ENCODE data around the gene KLHL26.

Gene KLHL26

DNA sequence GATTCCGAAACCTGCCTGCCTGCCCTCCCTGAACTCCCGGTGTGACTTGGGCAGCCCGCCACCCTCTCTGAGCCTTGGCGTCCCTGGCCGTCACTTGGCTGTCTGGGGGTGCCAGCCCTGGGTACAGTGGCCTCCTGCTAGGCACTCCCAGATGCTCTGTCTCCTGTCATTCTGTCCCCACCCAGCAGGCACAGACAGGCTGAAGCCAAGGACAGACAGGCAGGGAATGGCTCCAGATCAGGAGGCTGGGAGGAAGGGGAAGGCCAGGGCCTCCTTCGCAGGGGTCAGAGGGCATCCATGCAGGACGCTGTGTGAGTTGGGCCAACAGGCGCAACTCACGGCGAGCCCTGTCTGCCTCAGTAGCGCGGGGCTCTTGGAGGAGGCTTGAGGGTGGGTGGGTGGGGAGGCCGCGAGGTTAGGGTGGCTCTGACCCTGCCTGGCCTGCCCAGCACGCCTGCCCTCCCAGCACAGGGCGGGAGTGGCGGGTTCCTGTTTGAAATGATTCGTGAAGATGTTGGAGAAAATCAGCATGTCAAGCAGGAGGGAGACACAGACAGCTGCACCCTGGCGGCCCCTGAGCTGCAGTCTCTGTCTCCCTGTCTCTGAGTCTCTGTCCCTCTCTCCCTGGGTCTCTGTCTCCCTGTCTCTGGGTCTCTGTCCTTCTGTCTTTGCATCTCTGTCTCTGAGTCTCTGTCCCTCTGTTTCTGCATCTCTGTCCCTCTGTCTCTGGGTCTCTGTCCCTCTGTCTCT is 19.7 kb downstream of the KLHL26 start:
- DNase-seq = no peak
- in situ Hi-C loops (cut with HindIII; ENCODE audit: low pct_ligation_motif_present, low pct_unique_long_range_greater_than_20kb, low sequenced_read_pairs) = no loop called here

DNA sequence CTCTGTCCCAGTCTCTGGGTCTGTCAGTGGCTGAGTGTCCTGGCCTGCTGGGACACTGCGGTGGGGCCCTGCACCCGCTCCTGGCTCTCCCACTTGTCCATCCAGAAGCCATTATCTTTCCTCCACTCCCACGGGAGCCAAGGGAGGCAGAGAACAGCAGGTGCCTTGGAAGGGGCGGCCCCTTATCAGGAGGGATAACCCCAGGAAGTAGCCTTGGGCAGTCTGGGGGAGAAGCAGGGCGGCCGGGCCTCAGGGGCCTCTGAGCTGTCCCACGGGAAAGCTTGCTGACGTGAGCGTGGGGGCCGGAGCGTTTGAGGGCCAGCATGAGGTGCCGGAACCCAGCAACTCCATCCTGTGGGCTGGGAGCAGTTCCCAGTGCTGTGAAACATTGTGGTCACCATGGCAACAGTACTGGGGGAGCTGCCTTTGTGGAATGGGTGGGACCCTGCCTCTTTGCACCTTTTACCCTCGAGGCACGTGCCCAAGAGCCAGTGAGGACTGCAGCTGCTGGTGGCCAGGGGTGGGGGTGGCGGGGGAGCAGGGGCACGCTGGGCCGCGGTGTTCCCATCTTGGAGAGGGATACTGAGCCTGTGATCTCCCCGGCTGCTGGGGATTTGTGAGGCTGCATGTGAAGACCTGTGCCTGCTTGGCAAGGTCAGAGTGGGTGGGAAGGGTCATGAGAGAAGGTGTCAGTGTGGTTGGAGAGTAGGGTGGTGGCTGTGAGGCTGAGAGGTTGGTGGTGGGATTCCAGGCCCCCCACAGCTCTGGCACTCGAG is 20.9 kb downstream of the KLHL26 start:
- no peak for DNase-seq
- in situ Hi-C loops (cut with HindIII; ENCODE audit: low pct_ligation_motif_present, low pct_unique_long_range_greater_than_20kb, low sequenced_read_pairs) = no loop called here

DNA sequence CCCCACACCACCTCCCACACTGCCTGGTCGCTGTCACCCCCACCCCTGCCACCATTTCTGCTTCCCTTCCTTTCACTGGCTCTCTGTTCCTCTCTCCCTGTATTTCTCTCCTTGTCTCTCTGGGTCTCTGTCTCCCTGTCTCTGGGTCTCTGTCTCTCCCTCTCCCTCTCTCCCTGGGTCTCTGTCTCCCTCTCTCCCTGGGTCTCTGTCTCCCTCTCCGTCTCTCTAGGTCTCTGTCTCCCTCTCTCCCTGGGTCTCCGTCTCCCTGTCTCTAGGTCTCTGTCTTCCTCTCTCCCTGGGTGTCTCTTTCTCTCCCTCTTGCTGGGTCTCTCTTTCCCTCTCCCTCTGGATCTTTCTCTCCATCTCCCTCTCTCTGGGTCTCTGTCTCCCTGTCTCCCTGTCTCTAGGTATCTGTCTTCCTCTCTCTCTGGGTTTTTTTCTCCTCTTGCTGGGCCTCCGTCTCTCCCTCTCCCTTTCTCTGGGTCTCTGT is 21.6 kb downstream of the KLHL26 start:
- in situ Hi-C loops (cut with HindIII; ENCODE audit: low pct_ligation_motif_present, low pct_unique_long_range_greater_than_20kb, low sequenced_read_pairs) = no loop called here
- no peak for DNase-seq

DNA sequence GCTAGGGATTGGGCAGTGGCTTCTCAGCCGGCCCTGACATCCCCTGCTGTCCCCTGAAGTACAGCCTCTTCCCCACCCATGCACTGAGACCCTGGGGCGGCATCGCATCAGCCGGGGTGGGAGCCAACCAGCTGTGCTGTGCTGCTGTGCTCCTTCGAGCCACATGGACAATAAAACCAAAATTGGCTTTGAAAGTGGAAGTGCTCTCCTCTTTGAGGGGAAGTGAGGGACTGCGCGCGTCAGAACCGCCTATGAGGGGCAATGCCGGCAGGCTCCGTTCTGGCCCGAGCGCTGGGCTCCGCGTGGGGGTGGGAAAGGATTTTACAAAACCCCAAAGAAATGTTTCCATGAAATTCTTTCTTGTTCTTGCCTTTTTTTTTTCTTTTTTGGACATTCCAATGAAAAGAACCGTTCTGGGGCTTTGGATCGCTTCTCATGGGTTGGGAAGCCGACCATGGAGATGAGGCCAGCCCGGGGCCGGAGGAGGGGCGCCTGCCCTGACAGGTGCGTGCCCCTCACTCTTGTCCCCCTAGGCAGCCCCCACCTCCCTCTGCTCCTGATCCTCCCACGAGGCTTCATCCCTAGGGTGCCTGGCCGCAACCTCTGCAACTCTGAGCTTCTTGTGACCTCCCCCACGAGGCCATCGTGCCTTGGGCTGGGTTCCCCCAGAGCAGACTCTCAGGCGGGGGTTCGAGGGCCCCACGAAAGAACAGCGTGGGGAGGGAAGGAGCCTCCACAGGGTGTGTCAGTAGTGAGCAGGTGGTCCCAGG is 22.6 kb downstream of the KLHL26 start:
- in situ Hi-C loops (cut with HindIII; ENCODE audit: low pct_ligation_motif_present, low pct_unique_long_range_greater_than_20kb, low sequenced_read_pairs) = no loop called here
- no peak for DNase-seq

DNA sequence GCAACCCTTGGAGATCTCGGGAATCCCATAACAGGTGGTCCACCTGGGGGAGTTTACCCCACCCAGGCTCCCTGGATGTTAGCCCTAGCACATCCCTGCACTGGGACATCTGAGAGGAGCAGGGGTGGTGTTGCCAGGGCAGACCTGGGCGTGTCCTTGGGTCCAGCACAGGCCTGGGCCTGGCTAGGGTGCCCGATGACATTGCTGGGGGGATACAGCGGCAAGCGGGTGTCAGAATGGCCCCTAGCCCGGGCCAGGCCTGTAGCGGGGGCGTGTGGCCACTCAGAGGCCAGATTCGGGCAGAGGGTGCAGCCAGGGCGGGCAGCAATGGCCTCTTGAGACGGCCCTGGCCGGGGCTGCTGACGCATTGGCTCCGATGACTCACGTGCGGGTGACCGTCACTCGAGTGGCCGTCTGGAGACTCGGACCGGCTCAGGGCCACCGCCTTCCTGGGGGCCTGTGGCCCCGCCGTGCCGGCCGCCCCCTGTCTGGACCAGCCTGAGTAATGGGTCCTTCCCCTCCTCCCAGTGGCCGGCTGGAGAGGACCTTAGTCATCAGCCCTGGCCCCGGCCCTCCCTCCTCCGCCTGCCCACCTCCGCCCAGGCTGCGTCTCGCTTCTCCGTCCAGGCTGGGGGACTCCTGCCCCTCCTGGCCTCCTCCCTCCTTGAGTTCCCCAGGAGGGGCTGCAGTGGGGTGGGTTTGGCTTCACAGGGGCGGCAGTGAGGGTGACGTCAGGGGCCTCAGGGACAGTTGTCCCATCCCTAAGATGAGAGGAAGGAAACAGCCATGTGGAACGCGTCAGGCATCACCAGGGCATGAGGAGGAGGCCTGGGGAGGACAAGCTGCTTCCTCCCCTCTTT is 23.5 kb downstream of the KLHL26 start:
- in situ Hi-C loops (cut with HindIII; ENCODE audit: low pct_ligation_motif_present, low pct_unique_long_range_greater_than_20kb, low sequenced_read_pairs) = no loop called here
- DNase-seq = peak; percentile 44

DNA sequence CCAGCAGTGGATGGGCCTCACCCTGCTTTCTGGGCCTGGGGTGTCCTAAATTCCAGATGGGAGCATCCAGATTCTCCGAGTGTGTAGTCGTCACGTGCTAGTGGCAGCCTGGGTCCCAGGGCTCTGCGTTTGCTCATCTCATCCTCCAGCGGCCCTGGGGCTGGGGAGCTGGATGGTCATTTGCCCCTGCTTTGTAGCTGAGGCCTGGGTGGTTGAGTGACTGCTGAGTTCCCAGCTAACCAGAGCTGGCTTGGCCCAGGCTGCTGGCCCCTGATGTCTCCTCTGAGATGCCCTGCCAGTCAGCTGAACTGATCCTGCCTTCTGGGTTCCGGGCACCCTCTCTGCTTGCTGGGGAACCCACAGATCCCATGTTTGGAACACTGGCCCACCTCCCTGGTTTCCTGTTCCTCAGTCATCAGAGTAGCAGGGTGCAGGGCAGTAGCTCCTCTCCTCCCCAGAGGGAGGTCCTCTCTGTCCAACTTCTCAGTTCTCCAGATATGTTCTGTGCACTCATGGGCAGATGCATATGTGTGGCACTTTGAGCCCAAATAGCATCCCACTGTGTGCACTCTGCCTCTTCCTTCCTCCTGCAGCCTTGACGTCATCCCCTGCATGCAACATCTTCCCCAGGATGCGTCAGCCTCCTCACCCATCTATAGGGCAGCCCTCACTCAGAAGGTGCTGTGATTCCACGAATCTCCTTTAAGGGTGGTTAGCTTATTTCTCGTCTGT is 24.3 kb downstream of the KLHL26 start:
- DNase-seq = no peak
- in situ Hi-C loops (cut with HindIII; ENCODE audit: low pct_ligation_motif_present, low pct_unique_long_range_greater_than_20kb, low sequenced_read_pairs) = no loop called here

DNA sequence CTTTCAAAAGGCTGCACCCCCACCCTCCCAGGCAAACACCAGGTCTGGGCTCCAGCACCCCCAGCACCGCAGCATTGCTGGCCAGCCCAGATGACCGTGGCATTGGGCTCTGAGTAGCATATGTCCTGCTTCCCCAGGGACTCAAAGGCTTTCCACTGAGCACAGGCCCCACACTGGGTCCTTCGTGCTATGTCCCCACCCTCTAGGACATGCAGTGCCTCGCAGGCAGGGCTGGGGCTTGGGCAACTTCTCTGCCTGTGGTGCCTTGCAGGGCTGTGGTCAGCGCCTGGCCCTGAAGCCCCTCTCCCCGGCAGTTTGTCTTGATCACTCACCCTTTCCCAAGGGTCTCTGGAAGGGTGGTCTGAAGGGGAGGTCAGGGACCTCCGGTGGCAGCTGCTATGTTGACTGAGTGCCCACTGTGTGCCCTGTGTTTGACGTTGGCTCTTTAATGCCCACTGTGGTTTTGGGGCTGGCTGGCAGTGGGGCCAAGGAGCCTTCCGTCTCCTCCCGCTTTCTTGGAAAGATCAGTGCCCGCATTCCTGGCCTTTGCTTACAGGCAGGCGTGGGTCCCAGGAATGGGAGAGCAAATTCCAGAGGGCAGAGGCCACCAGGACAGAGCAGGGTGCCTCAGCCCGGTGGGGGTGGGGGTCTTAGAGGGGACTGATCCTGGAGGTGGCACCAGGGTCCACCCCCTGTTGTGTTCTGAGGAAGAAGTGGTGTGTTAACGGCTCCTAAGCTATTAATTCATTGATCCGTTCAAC is 26.3 kb downstream of the KLHL26 start:
- no peak for DNase-seq
- in situ Hi-C loops (cut with HindIII; ENCODE audit: low pct_ligation_motif_present, low pct_unique_long_range_greater_than_20kb, low sequenced_read_pairs) = no loop called here

DNA sequence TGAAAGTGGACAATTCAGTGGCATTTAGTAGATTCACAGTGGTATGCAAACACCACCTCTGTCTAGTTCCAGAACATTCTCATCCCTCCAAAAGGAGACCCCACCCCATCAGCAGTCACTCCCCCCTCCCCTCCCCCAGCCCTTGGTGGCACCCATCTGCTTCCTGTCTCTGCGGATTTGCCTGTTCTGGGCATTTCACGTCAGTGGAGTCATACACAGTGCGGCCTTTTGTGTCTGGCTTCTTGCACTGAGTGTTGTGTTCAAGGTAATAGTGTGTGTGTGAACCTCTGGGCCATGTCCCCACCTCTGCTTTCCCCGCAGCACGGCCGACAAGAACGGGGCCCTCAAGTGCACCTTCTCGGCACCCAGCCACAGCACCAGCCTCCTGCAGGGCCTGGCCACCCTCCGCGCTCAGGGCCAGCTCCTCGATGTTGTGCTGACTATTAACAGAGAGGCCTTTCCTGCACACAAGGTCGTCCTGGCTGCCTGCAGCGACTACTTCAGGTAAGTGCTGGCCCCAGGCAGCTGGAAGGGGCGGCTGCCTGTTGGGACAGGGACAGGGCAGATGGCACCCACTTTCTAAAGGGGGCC is 27.2 kb downstream of the KLHL26 start:
- in situ Hi-C loops (cut with HindIII; ENCODE audit: low pct_ligation_motif_present, low pct_unique_long_range_greater_than_20kb, low sequenced_read_pairs) = no loop called here
- DNase-seq = no peak

DNA sequence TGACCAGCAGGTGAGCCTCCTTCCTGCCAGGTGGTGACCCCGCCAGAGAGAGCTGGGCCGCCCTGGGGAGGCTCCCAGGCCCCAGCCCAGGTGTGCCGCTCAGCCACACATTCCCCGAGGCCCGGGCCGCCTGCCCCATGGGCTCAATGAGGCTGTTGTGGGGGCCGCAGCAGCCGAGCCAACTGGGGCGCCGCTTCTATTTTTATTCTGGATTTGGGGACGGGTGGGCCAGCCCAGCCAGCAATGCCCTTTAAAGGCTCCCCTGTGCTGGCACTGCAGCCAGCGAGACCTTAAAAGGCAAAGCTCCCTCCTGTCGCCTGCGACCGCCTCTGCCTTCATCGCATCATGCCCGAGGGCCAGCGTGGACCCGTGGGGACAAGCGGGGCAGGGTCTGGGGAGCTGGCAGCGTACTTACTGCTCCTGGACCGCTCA is 29.0 kb downstream of the KLHL26 start:
- in situ Hi-C loops (cut with HindIII; ENCODE audit: low pct_ligation_motif_present, low pct_unique_long_range_greater_than_20kb, low sequenced_read_pairs) = no loop called here
- no peak for DNase-seq

DNA sequence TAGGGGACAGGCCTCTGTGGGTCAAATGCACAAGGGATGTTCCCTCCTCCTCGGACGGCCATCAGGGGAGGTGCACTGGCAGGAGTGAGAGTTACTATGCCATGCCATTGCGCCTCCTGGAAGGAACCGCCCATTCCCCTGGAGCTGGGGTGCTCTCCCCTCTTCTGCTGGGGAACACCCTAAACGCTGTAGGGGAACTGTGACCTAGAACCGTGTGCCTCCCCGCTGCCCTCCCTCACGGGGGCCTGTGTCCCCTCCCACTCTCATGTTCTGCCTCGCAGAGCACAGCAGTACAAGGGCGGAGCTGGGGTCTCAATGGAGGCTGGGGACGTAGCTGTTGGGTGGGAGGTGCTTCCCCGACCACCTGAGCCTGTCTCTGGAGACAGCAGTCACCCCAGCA is 29.5 kb downstream of the KLHL26 start:
- in situ Hi-C loops (cut with HindIII; ENCODE audit: low pct_ligation_motif_present, low pct_unique_long_range_greater_than_20kb, low sequenced_read_pairs) = no loop called here
- DNase-seq = no peak

DNA sequence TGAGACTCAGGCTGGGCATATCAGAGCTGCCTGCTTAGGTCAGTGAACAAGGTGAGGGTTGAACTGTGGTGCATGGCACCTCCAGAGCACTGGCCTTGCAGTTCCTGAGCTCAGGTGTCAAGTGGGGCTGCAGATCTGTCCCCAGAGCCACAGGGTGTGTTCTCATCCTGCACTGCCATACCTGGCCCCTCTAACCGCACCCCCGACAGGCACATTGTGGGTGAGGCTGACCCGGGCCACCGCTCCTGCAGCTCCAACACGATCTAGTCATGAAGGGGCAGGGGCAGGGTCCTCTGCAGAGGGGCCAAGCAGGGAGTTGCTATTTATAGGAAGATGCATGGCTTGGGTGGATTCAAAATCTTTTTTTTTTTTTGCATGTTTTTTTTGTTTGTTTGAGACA is 30.0 kb downstream of the KLHL26 start:
- in situ Hi-C loops (cut with HindIII; ENCODE audit: low pct_ligation_motif_present, low pct_unique_long_range_greater_than_20kb, low sequenced_read_pairs) = no loop called here
- no peak for DNase-seq

DNA sequence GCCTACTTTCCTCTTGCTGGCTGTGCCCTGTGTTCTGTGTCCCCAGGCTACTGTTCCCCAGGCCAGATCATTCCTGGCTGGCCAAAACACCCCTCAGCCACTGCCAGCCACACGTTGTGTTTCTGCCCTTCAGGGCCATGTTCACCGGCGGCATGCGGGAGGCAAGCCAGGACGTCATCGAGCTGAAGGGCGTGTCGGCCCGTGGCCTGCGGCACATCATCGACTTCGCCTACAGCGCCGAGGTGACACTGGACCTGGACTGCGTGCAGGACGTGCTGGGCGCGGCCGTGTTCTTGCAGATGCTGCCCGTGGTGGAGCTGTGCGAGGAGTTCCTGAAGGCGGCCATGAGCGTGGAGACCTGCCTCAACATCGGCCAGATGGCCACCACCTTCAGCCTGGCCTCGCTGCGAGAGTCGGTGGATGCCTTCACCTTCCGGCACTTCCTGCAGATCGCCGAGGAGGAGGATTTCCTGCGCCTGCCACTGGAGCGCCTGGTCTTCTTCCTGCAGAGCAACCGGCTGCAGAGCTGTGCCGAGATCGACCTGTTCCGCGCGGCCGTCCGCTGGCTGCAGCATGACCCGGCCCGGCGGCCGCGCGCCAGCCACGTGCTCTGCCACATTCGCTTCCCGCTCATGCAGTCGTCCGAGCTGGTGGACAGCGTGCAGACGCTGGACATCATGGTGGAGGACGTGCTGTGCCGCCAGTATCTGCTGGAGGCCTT is 30.9 kb downstream of the KLHL26 start:
- in situ Hi-C loops (cut with HindIII; ENCODE audit: low pct_ligation_motif_present, low pct_unique_long_range_greater_than_20kb, low sequenced_read_pairs) = no loop called here
- no peak for DNase-seq

DNA sequence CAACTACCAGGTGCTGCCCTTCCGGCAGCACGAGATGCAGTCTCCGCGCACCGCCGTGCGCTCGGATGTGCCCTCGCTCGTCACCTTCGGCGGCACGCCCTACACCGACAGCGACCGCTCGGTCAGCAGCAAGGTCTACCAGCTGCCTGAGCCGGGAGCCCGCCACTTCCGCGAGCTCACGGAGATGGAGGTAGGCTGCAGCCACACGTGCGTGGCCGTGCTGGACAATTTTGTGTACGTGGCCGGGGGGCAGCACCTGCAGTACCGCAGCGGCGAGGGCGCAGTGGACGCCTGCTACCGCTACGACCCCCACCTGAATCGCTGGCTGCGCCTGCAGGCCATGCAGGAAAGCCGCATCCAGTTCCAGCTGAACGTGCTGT is 31.4 kb downstream of the KLHL26 start:
- DNase-seq = no peak
- in situ Hi-C loops (cut with HindIII; ENCODE audit: low pct_ligation_motif_present, low pct_unique_long_range_greater_than_20kb, low sequenced_read_pairs) = no loop called here

DNA sequence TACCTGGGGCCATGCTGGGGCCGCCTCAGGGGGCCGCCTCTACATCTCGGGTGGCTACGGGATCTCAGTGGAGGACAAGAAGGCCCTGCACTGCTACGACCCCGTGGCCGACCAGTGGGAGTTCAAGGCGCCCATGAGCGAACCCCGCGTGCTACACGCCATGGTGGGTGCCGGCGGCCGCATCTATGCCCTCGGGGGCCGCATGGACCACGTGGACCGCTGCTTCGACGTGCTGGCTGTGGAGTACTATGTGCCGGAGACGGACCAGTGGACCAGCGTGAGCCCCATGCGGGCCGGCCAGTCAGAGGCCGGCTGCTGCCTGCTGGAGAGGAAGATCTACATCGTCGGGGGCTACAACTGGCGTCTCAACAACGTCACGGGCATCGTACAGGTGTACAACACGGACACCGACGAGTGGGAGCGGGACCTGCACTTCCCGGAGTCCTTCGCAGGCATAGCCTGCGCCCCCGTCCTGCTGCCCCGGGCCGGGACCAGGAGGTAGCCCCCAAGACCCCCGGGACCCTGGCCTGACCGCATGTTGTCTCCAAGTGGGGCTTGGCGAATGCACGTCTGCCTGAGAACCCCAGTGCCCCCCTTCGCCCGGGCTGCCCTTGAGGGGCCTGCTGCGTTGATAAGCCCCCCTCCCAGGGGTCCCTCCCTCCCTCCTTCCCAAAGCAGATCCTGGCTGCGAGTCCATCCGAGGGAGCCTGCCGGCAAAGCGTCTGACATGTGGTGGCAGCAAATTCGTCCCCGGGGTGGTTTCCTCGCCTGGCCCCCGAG is 32.1 kb downstream of the KLHL26 start:
- in situ Hi-C loops (cut with HindIII; ENCODE audit: low pct_ligation_motif_present, low pct_unique_long_range_greater_than_20kb, low sequenced_read_pairs) = no loop called here
- DNase-seq = no peak

DNA sequence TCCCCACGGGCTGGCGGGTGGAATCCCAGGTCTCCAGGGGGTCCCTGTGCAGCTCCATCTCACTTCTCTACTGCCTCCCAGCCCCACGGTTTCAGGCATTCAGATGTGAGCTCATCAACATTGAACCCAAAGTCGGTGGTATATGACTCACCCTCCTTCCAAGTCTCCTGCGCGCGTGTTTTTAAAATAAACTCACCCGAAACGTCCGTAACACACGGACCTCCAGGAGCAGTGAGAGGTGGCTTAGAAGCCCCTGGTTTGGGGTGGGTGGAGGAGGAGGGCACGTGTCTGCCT is 32.6 kb downstream of the KLHL26 start:
- in situ Hi-C loops (cut with HindIII; ENCODE audit: low pct_ligation_motif_present, low pct_unique_long_range_greater_than_20kb, low sequenced_read_pairs) = no loop called here
- DNase-seq = no peak

DNA sequence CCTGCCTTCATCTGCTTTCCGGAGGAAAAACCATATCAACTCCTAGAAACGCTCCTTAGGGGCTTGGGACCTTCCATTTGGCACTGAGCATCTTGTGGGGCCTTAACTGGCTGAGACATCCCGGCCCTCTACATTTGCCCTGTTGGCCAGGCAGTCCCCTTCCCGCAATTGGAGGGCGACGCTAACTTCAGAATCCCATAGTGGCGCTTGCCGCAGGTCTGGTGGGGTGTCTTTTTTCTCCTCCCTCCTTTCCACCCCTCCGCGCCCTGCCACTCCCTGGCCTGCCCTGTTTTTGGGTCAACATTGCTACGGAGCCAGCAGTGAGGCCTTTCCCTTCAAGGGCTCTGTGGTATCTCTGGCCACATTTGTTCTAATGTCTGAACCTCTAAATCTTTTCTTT is 33.1 kb downstream of the KLHL26 start:
- DNase-seq = no peak
- in situ Hi-C loops (cut with HindIII; ENCODE audit: low pct_ligation_motif_present, low pct_unique_long_range_greater_than_20kb, low sequenced_read_pairs) = no loop called here
